Neural progenitor cell (in vitro differentiated cells): Measurements from ENCODE around the gene PFKFB4. TPM values are rescaled to one million over a fixed set of nuclear protein-coding genes. Genes with fewer than 3 reads are reported as not detected.

Source experiments
- DNase-seq: peaks from one replicate; pipeline ENCODE4 v3.0.0-alpha.2; 2016; ENCODE audit warnings: low spot score
- H2AFZ ChIP-seq: fragments of 200-600 bp; sonication (generic); replicated peaks from 2 replicates; pipeline ENCODE4 v1.6.1; 2016; ENCODE audit warnings: antibody characterized with exemption
- H3F3A ChIP-seq: fragments of 200-600 bp; sonication (generic); 2 replicates; pipeline ENCODE4 v1.6.1; 2016; ENCODE audit warnings: antibody characterized with exemption, low read depth
- H3K27ac ChIP-seq: fragments of 200-600 bp; sonication (generic); 2 replicates; pipeline ENCODE4 v1.5.1; 2016; ENCODE audit warnings: mild to moderate bottlenecking
- H3K27me3 ChIP-seq: fragments of 200-600 bp; sonication (generic); 2 replicates; pipeline ENCODE4 v1.6.1; 2016; ENCODE audit warnings: mild to moderate bottlenecking, moderate library complexity
- H3K36me3 ChIP-seq: fragments of 200-600 bp; sonication (generic); 2 replicates; pipeline ENCODE4 v1.5.1; 2016
- H3K4me1 ChIP-seq: fragments of 200-600 bp; sonication (generic); 2 replicates; pipeline ENCODE4 v1.6.1; 2016; ENCODE audit warnings: mixed run types
- H3K4me2 ChIP-seq: fragments of 200-600 bp; sonication (generic); 2 replicates; pipeline ENCODE4 v1.6.1; 2016
- H3K4me3 ChIP-seq: fragments of 200-600 bp; sonication (generic); 2 replicates; pipeline ENCODE4 v1.5.1; 2016
- H3K79me2 ChIP-seq: fragments of 200-600 bp; sonication (generic); 2 replicates; pipeline ENCODE4 v1.6.1; 2016; ENCODE audit warnings: low read depth
- H3K9ac ChIP-seq: fragments of 200-600 bp; sonication (generic); 2 replicates; pipeline ENCODE4 v1.6.1; 2016
- H3K9me3 ChIP-seq: fragments of 200-600 bp; sonication (generic); 2 replicates; pipeline ENCODE4 v1.5.1; 2016; ENCODE audit warnings: low read depth
- H4K20me1 ChIP-seq: fragments of 200-600 bp; sonication (generic); 2 replicates; pipeline ENCODE4 v1.6.1; 2016; ENCODE audit warnings: low read depth
- H3K27ac Mint-ChIP-seq: 3 replicates; pipeline ENCODE4 v1.8.0; 2021; ENCODE audit warnings: mixed read lengths
- H3K27me3 Mint-ChIP-seq: 2 replicates; pipeline ENCODE4 v1.8.0; 2022; ENCODE audit warnings: low read depth, mild to moderate bottlenecking, inconsistent platforms, moderate library complexity, mixed read lengths; ENCODE audit not compliant: insufficient read depth
- H3K36me3 Mint-ChIP-seq: 3 replicates; pipeline ENCODE4 v1.8.0; 2021; ENCODE audit warnings: mixed read lengths
- H3K4me1 Mint-ChIP-seq: 3 replicates; pipeline ENCODE4 v1.8.0; 2021; ENCODE audit warnings: mixed read lengths
- H3K4me3 Mint-ChIP-seq: 3 replicates; pipeline ENCODE4 v1.8.0; 2021; ENCODE audit warnings: mild to moderate bottlenecking, moderate library complexity, mixed read lengths
- H3K9me3 Mint-ChIP-seq: 3 replicates; pipeline ENCODE4 v1.8.0; 2020; ENCODE audit warnings: mixed read lengths
- CTCF ChIP-seq: fragments of 200-600 bp; sonication (generic); IDR thresholded peaks from 2 replicates; pipeline ENCODE4 v1.5.1; 2017; ENCODE audit warnings: antibody characterized with exemption, mild to moderate bottlenecking
- EZH2 ChIP-seq: fragments of 200-600 bp; sonication (generic); IDR thresholded peaks from 2 replicates; pipeline ENCODE4 v1.6.1; 2017; ENCODE audit warnings: antibody characterized with exemption, mild to moderate bottlenecking, moderate library complexity
- EZH2phosphoT487 ChIP-seq: fragments of 200-600 bp; sonication (generic); IDR thresholded peaks from 2 replicates; pipeline ENCODE4 v1.6.1; 2017; ENCODE audit warnings: antibody characterized with exemption
- total RNA-seq: library from RNA; depleted of rRNA; stranded (reverse); fragments of >200 nt; gene quantifications from 2 replicates; pipeline ENCODE4 v1.2.3, GENCODE V29; 2015; ENCODE audit warnings: low replicate concordance

Gene PFKFB4
- total RNA-seq, 1 donor from 2014 or later, result 59.5 TPM

DNA sequence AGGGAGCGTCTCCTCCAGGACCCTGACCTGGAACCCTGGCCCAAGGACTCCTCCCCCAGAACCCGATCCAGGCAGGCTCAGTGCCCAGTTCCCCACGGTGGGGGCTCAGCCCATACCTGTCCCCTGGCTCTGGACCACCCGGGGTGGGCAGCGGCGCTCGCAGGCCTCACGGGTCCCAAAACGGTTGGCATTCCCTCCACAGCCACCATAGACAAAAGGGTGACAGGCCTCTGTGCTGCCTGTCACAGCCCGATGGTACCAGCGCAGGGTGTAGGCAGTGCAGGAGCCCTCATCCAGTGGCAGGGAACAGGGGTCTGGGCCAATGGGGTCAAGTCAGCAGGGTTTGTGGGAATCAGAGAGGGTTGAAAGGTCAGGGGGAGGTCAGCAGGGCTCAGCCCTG lies 8.1 kb upstream of the PFKFB4 start:
- Mint-ChIP-seq H3K27me3 (peaks cover 6% of the 10 kb centered on the region), H3K9me3 (no peaks in the 10 kb centered on the region), H3K36me3 (peaks cover 4% of the 10 kb centered on the region), H3K27ac (no peak overlapping the region), H3K4me3 (no peak overlapping the region), H3K4me1 (peaks cover 31% of the 10 kb centered on the region)
- Histone ChIP-seq H3K4me2 (no peak overlapping the region), H3K4me3 (no peak overlapping the region), H3K36me3 (no peaks in the 10 kb centered on the region), H3K79me2 (no peaks in the 10 kb centered on the region), H3K9me3 (no peaks in the 10 kb centered on the region), H3K4me1 (peaks cover 30% of the 10 kb centered on the region), H4K20me1 (no peaks in the 10 kb centered on the region), H3K9ac (no peak overlapping the region), H3K27me3 (no peaks in the 10 kb centered on the region), H3F3A (peaks cover 18% of the 10 kb centered on the region), H2AFZ (no peak overlapping the region), H3K27ac (no peak overlapping the region)
- TF ChIP-seq CTCF (no peak), EZH2phosphoT487 (no peak), EZH2 (no peak)
- DNase-seq, result no peak

GRCh38 chr3:48564022-48564421 lies 7.4 kb upstream of the PFKFB4 start:
- Histone ChIP-seq H3F3A (peaks cover 18% of the 10 kb centered on the region), H3K36me3 (no peaks in the 10 kb centered on the region), H3K27me3 (no peaks in the 10 kb centered on the region), H3K27ac (no peak overlapping the region), H3K4me3 (no peak overlapping the region), H3K4me2 (no peak overlapping the region), H3K9ac (no peak overlapping the region), H3K9me3 (no peaks in the 10 kb centered on the region), H3K79me2 (no peaks in the 10 kb centered on the region), H3K4me1 (peaks cover 30% of the 10 kb centered on the region), H4K20me1 (no peaks in the 10 kb centered on the region), H2AFZ (no peak overlapping the region)
- Mint-ChIP-seq H3K4me3 (no peak overlapping the region), H3K4me1 (peaks cover 37% of the 10 kb centered on the region), H3K36me3 (peaks cover 4% of the 10 kb centered on the region), H3K27me3 (peaks cover 9% of the 10 kb centered on the region), H3K27ac (peak overlapping the region; percentile 79), H3K9me3 (no peaks in the 10 kb centered on the region)
- TF ChIP-seq EZH2 (no peak), EZH2phosphoT487 (no peak), CTCF (no peak)
- no peak for DNase-seq

DNA sequence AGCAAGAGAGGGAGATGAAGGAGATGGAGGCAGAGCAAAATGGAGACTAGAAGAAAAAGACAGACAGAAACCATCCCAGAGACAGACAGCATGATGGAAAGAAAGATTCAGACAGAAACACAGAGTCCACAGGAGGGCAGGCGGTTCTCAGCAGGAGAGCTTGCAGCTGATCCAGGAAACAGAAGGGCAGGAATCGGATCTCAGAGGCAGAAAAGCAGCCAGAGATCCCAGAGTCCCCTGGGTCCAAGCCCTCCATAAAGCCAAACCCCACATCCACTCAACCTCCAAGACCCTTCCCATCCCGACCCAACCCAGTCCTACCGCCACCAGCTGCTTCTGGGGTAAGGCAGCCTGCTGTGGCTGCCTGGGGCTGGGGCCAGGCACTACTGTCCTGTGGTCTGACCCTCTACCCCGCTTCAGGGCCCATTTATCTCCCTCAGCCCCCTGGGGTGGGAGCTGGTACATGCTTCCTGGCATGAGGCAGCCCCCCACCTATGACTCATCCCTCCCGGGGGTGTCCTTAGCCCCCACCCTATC lies 6.8 kb upstream of the PFKFB4 start, which contains the start of gene UCN2:
TSS of gene UCN2 (minus strand) at position 400 of the 537 bp plus-strand sequence. CDS start 657 bp downstream, outside the sequence.
- peak within 1 kb of the TSS; percentile 60 for H2AFZ ChIP-seq
- Mint-ChIP-seq H3K27me3 (peaks cover 9% of the 10 kb centered on the region), H3K36me3 (peaks cover 4% of the 10 kb centered on the region), H3K9me3 (no peaks in the 10 kb centered on the region), H3K4me3 (peak within 1 kb of the TSS; percentile 2), H3K27ac (peak within 1 kb of the TSS; percentile 79), H3K4me1 (peaks cover 42% of the 10 kb centered on the region)
- no peak within 1 kb of the TSS for H3K9ac ChIP-seq
- no peaks in the 10 kb centered on the region for H3K9me3 ChIP-seq
- H3K79me2 ChIP-seq, result no peaks in the 10 kb centered on the region
- no peak for TF ChIP-seq EZH2phosphoT487
- no peak for TF ChIP-seq CTCF
- TF ChIP-seq EZH2, result no peak
- peaks cover 33% of the 10 kb centered on the region for H3K4me1 ChIP-seq
- H3K27me3 ChIP-seq, result no peaks in the 10 kb centered on the region
- H3K27ac ChIP-seq, result peak within 1 kb of the TSS; percentile 7
- H3K4me2 ChIP-seq, result peak within 1 kb of the TSS; percentile 57
- no peaks in the 10 kb centered on the region for H3K36me3 ChIP-seq
- peaks cover 18% of the 10 kb centered on the region for H3F3A ChIP-seq
- H4K20me1 ChIP-seq, result no peaks in the 10 kb centered on the region
- H3K4me3 ChIP-seq, result no peak within 1 kb of the TSS
- no peak for DNase-seq
